GM12878 (cell line): Measurements from ENCODE around the gene LILRB2. TPM values are rescaled to one million over a fixed set of nuclear protein-coding genes. Genes with fewer than 3 reads are reported as not detected.

Experiments
- ATAC-seq: fragments of 200-7000 bp; cut with Tn5 transposase; 3 replicates; pipeline ENCODE4 v1.9.1; 2020; ENCODE audit warnings: mild to moderate bottlenecking, moderate library complexity
- BruUV-seq: library from RNA; stranded (reverse); fragments of 400-500 nt; replicated peaks from 2 replicates; lab custom pipeline; 2021; lab: Mats Ljungman, UMichigan
- CTCF ChIA-PET: fragments of 300-600 bp; sonication (Branson Sonifier 250); formaldehyde crosslinking; extraction: SDS; loops from one replicate; lab custom pipeline; 2021; ENCODE audit warnings: inconsistent platforms; lab: Yijun Ruan, JAX
- POLR2A ChIA-PET: fragments of 350-600 bp; formaldehyde crosslinking; extraction: SDS; loops from one replicate; lab custom pipeline; 2021; ENCODE audit warnings: inconsistent platforms; lab: Charles Lee
- RAD21 ChIA-PET: fragments of 300-600 bp; sonication (Branson Sonifier 250); formaldehyde crosslinking; loops from one replicate; lab custom pipeline; 2023; ENCODE audit warnings: antibody characterized with exemption; ENCODE audit not compliant: unreplicated experiment; lab: Charles Lee
- SMC1A ChIA-PET: fragments of 300-600 bp; sonication (Branson Sonifier 250); formaldehyde crosslinking; loops from one replicate; lab custom pipeline; 2023; ENCODE audit not compliant: unreplicated experiment, uncharacterized antibody; lab: Charles Lee
- DNase-seq: peaks from one replicate; pipeline ENCODE4 v3.0.0-alpha.2; 2011; ENCODE audit warnings: low read depth, low spot score
- FAIRE-seq: peaks from 3 replicates; lab custom pipeline; 2011; peaks lifted over from hg19 to GRCh38; lab: Jason Lieb, UNC
- H2AFZ ChIP-seq: 2 replicates; pipeline ENCODE4 v1.6.0; 2011; ENCODE audit warnings: low read depth, low read length, control low read depth; ENCODE audit not compliant: control insufficient read depth
- H3K27ac ChIP-seq: 2 replicates; pipeline ENCODE4 v1.5.1; 2011; ENCODE audit warnings: control low read depth; ENCODE audit not compliant: control insufficient read depth, insufficient read depth
- H3K27me3 ChIP-seq, 2 experiments: replicated peaks in 1 of 2; 2 replicates each; pipeline versions ENCODE4 v1.6.0 to v1.6.1; 2011; ENCODE audit warnings: low read length in 1 of 2; ENCODE audit not compliant: control insufficient read depth in 2 of 2, insufficient read depth in 2 of 2
- H3K36me3 ChIP-seq, 2 experiments: 2 replicates each; pipeline ENCODE4 v1.5.1; 2011; ENCODE audit warnings: low read length in 1 of 2; ENCODE audit not compliant: control insufficient read depth in 2 of 2, insufficient read depth in 2 of 2
- H3K4me1 ChIP-seq: 2 replicates; pipeline ENCODE4 v1.6.1; 2011; ENCODE audit warnings: mild to moderate bottlenecking, low read length, moderate library complexity, mixed read lengths; ENCODE audit not compliant: control insufficient read depth, insufficient read depth
- H3K4me2 ChIP-seq: 2 replicates; pipeline ENCODE4 v1.6.0; 2011; ENCODE audit warnings: control low read depth; ENCODE audit not compliant: control insufficient read depth, insufficient read depth
- H3K4me3 ChIP-seq: fragments of 200-600 bp; sonication (generic); 2 replicates; pipeline ENCODE4 v1.5.1; 2016
- H3K79me2 ChIP-seq: 2 replicates; pipeline ENCODE4 v1.6.0; 2011; ENCODE audit warnings: low read length; ENCODE audit not compliant: control insufficient read depth, insufficient read depth
- H3K9ac ChIP-seq: 2 replicates; pipeline ENCODE4 v1.8.0; 2011; ENCODE audit warnings: low read length, control low read depth, mixed read lengths; ENCODE audit not compliant: control insufficient read depth, insufficient read depth
- H3K9me3 ChIP-seq: replicated peaks from 3 replicates; pipeline ENCODE4 v1.5.1; 2011; ENCODE audit warnings: mild to moderate bottlenecking, low read length; ENCODE audit not compliant: control insufficient read depth, insufficient read depth
- H4K20me1 ChIP-seq: 2 replicates; pipeline ENCODE4 v1.6.0; 2011; ENCODE audit not compliant: control insufficient read depth, insufficient read depth
- BMI1 ChIP-seq: fragments of 450-650 bp; IDR thresholded peaks from 2 replicates; pipeline ENCODE4 v1.6.1; 2016; ENCODE audit warnings: mild to moderate bottlenecking, moderate library complexity, borderline replicate concordance
- CBX5 ChIP-seq: sonication (generic); IDR thresholded peaks from 2 replicates; pipeline ENCODE4 v1.6.1; 2016; ENCODE audit warnings: low read depth, moderate library complexity, mild to moderate bottlenecking, inconsistent platforms
- CHD4 ChIP-seq: fragments of 200-600 bp; sonication (generic); IDR thresholded peaks from 2 replicates; pipeline ENCODE4 v1.6.1; 2016; ENCODE audit warnings: mild to moderate bottlenecking
- CREM ChIP-seq: IDR thresholded peaks from 2 replicates; pipeline ENCODE4 v1.6.1; 2014; ENCODE audit warnings: antibody characterized with exemption, low read depth
- EGR1 ChIP-seq, 2 experiments: IDR thresholded peaks; 1 replicate in 1 of 2; 2 replicates in 1 of 2; pipeline ENCODE4 v1.6.1; 2011 to 2012; ENCODE audit warnings: low read depth in 2 of 2, low read length in 2 of 2, borderline replicate concordance in 1 of 2, mild to moderate bottlenecking in 1 of 2, moderate library complexity in 1 of 2
- LARP7 ChIP-seq: fragments of 450-650 bp; IDR thresholded peaks from 2 replicates; pipeline ENCODE4 v1.6.1; 2017; ENCODE audit warnings: mild to moderate bottlenecking
- MTA3 ChIP-seq: IDR thresholded peaks from 2 replicates; pipeline ENCODE4 v1.6.1; 2012; ENCODE audit warnings: low read length, inconsistent platforms, borderline replicate concordance
- NR2C1 ChIP-seq: fragments of 450-650 bp; IDR thresholded peaks from 2 replicates; pipeline ENCODE4 v1.6.1; 2017; ENCODE audit warnings: antibody characterized with exemption, mild to moderate bottlenecking, moderate library complexity
- POU2F2 ChIP-seq: IDR thresholded peaks from 3 replicates; pipeline ENCODE4 v1.6.1; 2011; ENCODE audit warnings: low read depth, mild to moderate bottlenecking, low read length, borderline replicate concordance
- SMARCA5 ChIP-seq: fragments of 450-650 bp; IDR thresholded peaks from 2 replicates; pipeline ENCODE4 v1.6.1; 2017; ENCODE audit warnings: mild to moderate bottlenecking
- SMC3 ChIP-seq: IDR thresholded peaks from 2 replicates; pipeline ENCODE4 v1.6.1; 2011; ENCODE audit warnings: low read length, improper control_type of control experiment, borderline replicate concordance
- SREBF1 ChIP-seq: IDR thresholded peaks from 2 replicates; pipeline ENCODE4 v1.6.1; 2012; ENCODE audit warnings: mild to moderate bottlenecking, low read length
- YY1 ChIP-seq: IDR thresholded peaks from 2 replicates; pipeline ENCODE4 v1.6.1; 2011; ENCODE audit warnings: low read depth, mild to moderate bottlenecking, low read length
- ZBED1 ChIP-seq: IDR thresholded peaks from 2 replicates; pipeline ENCODE4 v1.6.1; 2016; ENCODE audit warnings: borderline replicate concordance
- WGBS: methylation state at CpG from one replicate; pipeline ENCODE4 v1.1.6; 2016; ENCODE audit warnings: low lambda C conversion rate; ENCODE audit not compliant: insufficient replicate concordance, insufficient coverage; ENCODE audit errors: missing lambda C conversion rate; 5-methylcytosine and 5-hydroxymethylcytosine counted together
- in situ Hi-C: fragments of 300-500 bp; cut with MboI; formaldehyde crosslinking; loops from 9 replicates; pipeline ENCODE4 v1.14.3; 2018; ENCODE audit warnings: mixed read lengths
- intact Hi-C: fragments of 100-400 bp; cut with micrococcal nuclease; formaldehyde crosslinking; loops from one replicate; pipeline ENCODE4 v1.14.2; 2022; ENCODE audit not compliant: unreplicated experiment
- polyA plus RNA-seq, 11 experiments: library from polyadenylated mRNA; depleted of rRNA in 4 of 11; unstranded in 6 of 11; stranded (reverse) in 5 of 11; fragments of >200 nt; fragmentation: Nextera tagmentation in 4 of 11; fragmentation: Illumina TruSeq in 1 of 11; extraction: Ambion mirVana in 4 of 11; extraction: Trizol in 1 of 11; gene quantifications; 1 replicate in 1 of 11; 2 replicates in 10 of 11; pipeline versions ENCODE4 v1.2.1 to v1.2.3, GENCODE V29; 2011 to 2016; ENCODE audit warnings: inconsistent platforms in 2 of 11, missing spikeins in 2 of 11, low read depth in 1 of 11
- total RNA-seq, 4 experiments: library from RNA; depleted of rRNA in 3 of 4; stranded (reverse); fragments of >200 nt in 3 of 4; fragmentation: Illumina TruSeq in 1 of 4; extraction: Trizol in 1 of 4; gene quantifications; 2 replicates each; pipeline versions ENCODE4 v1.2.1 to v1.2.3, GENCODE V29; 2013 to 2021
- TF ChIP-seq, protein P1 (sequence below): fragments of 450-650 bp; IDR thresholded peaks from 2 replicates; pipeline ENCODE4 v1.6.1; 2017; ENCODE audit warnings: borderline replicate concordance
- TF ChIP-seq, protein P2 (sequence below): fragments of 450-650 bp; IDR thresholded peaks from 2 replicates; pipeline ENCODE4 v1.6.1; 2017; ENCODE audit warnings: mild to moderate bottlenecking
- TF ChIP-seq, protein P3 (sequence below): fragments of 150-350 bp; IDR thresholded peaks from 2 replicates; pipeline ENCODE4 v1.6.1; 2014; ENCODE audit warnings: mild to moderate bottlenecking, low read depth, low read length
- TF ChIP-seq, protein P4 (sequence below): IDR thresholded peaks from 2 replicates; pipeline ENCODE4 v1.6.1; 2011; ENCODE audit warnings: borderline replicate concordance, low read depth, mild to moderate bottlenecking, moderate library complexity, mixed read lengths, low read length; ENCODE audit not compliant: insufficient read depth; ENCODE audit errors: extremely low read length

The LILRB2 gene
- total and polyA plus RNA-seq, 10 of the 15 experiments (the other 5 are each of a cell fraction or from before 2014, with no cell fraction given) = 0.08 to 0.18 (median 0.15) TPM; not detected in 4

DNA sequence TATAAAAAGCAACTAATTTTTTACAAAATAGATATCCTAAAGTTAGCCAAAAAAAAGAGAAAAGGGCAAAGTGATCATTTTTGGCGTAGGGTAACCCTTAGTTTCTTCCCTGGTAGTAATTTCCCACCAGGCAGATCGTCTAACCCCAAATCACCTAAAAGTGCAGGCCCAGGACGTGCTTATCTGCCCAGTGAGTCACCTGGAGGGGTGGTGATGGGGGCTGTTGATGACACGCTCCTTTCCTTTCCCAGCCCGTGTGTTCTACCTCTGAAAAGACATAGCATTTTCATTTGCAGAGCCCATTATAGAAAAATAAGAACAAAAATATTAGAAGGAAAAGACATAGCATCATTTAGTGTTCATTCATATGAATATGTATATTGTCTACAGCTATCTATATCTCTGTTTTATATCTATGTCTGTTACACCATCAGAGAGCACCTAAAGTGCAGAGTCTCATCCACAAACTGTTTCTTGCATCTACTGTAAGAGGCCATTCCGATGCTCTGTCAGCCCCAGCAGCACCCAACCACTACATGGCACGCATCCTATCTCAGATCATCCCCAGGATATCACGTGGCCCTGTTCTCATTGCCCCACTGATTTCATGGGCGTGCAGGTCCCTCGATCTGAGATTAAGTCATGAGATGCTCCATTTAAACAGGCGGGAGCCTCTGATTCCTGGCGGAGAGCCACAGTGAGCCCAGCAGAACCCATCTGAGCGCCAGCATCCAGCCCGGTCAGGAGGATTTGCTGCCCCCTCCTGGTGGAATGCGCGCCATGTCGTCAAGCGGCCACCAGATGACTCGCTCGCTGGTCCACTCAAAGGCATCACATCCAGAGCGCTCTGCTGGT is 49.6 kb downstream of the LILRB2 start:
- RAD21 ChIA-PET = interaction anchor here (0.7 to 1.0 kb wide), 2 partner anchors 42 kb away, joined by 3 read pairs; partner anchors contain the start of gene MBOAT7
- H4K20me1 ChIP-seq = 0 out of 2 replicates have a peak, but pooled peaks cover 4% of the 10 kb centered on the region
- H3K4me2 ChIP-seq = no peak overlapping the region
- no peaks in the 10 kb centered on the region for H3K4me1 ChIP-seq
- SMC1A ChIA-PET = no interaction called here
- in situ Hi-C loops (loop anchor here (10.0 kb wide), 2 partner anchors 437 to 1037 kb away; partner anchors contain the start of gene ZNF665), intact Hi-C loops (loop anchor here (1.0 to 2.0 kb wide), 2 partner anchors 63 to 159 kb away; no protein-coding TSS in a partner anchor)
- no peaks in the 10 kb centered on the region for H3K79me2 ChIP-seq
- POLR2A ChIA-PET = no interaction called here
- H2AFZ ChIP-seq = no peak overlapping the region
- no peak overlapping the region for H3K27ac ChIP-seq
- 16% methylated on average over 21 of the region's 21 CpGs for WGBS
- H3K4me3 ChIP-seq = no peak overlapping the region
- H3K9ac ChIP-seq = no peak overlapping the region
- DNase-seq (no peak), FAIRE-seq (peak; percentile 98), ATAC-seq (peak; percentile 100)
- no peaks in the 10 kb centered on the region for H3K36me3 ChIP-seq
- no peaks in the 10 kb centered on the region for H3K27me3 ChIP-seq
- CTCF ChIA-PET = interaction anchor here (0.6 to 2.4 kb wide), 9 partner anchors 8 to 71 kb away, joined by 3 to 17 read pairs (median 4); partner anchors contain the start of genes LENG1, LILRB3 and MBOAT7
- no peaks in the 10 kb centered on the region; the same call in 2 of the 3 replicates for H3K9me3 ChIP-seq
- BruUV-seq = no TSS peak
- TF ChIP-seq CHD4 = no peak
- TF ChIP-seq EGR1 (IDR thresholded peaks at IDR 0.05; ENCODE audit: borderline replicate concordance in 1 of 2, low read depth in 2 of 2, low read length in 2 of 2) = peak in 1 of 2 experiments; percentile 1; a peak in 1 of 3 replicates
- TF ChIP-seq, protein P1, sequence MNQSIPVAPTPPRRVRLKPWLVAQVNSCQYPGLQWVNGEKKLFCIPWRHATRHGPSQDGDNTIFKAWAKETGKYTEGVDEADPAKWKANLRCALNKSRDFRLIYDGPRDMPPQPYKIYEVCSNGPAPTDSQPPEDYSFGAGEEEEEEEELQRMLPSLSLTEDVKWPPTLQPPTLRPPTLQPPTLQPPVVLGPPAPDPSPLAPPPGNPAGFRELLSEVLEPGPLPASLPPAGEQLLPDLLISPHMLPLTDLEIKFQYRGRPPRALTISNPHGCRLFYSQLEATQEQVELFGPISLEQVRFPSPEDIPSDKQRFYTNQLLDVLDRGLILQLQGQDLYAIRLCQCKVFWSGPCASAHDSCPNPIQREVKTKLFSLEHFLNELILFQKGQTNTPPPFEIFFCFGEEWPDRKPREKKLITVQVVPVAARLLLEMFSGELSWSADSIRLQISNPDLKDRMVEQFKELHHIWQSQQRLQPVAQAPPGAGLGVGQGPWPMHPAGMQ = no peak
- TF ChIP-seq MTA3 = no peak
- peak; percentile 50; the same call in 1 of the 3 replicates for TF ChIP-seq POU2F2
- peak; percentile 94 for TF ChIP-seq SMC3
- no peak for TF ChIP-seq NR2C1
- TF ChIP-seq CBX5 = no peak
- TF ChIP-seq, protein P2, sequence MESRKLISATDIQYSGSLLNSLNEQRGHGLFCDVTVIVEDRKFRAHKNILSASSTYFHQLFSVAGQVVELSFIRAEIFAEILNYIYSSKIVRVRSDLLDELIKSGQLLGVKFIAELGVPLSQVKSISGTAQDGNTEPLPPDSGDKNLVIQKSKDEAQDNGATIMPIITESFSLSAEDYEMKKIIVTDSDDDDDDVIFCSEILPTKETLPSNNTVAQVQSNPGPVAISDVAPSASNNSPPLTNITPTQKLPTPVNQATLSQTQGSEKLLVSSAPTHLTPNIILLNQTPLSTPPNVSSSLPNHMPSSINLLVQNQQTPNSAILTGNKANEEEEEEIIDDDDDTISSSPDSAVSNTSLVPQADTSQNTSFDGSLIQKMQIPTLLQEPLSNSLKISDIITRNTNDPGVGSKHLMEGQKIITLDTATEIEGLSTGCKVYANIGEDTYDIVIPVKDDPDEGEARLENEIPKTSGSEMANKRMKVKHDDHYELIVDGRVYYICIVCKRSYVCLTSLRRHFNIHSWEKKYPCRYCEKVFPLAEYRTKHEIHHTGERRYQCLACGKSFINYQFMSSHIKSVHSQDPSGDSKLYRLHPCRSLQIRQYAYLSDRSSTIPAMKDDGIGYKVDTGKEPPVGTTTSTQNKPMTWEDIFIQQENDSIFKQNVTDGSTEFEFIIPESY = peak; percentile 78; the same call in 1 of the 2 replicates
- TF ChIP-seq YY1 = peak; percentile 78
- TF ChIP-seq, protein P3, sequence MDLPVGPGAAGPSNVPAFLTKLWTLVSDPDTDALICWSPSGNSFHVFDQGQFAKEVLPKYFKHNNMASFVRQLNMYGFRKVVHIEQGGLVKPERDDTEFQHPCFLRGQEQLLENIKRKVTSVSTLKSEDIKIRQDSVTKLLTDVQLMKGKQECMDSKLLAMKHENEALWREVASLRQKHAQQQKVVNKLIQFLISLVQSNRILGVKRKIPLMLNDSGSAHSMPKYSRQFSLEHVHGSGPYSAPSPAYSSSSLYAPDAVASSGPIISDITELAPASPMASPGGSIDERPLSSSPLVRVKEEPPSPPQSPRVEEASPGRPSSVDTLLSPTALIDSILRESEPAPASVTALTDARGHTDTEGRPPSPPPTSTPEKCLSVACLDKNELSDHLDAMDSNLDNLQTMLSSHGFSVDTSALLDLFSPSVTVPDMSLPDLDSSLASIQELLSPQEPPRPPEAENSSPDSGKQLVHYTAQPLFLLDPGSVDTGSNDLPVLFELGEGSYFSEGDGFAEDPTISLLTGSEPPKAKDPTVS = no peak
- TF ChIP-seq SREBF1 = no peak
- TF ChIP-seq BMI1 = no peak
- no peak for TF ChIP-seq LARP7
- peak; percentile 78; the same call in 1 of the 2 replicates for TF ChIP-seq SMARCA5
- peak; percentile 57; the same call in 1 of the 2 replicates for TF ChIP-seq CREM
- no peak for TF ChIP-seq ZBED1
- TF ChIP-seq, protein P4, sequence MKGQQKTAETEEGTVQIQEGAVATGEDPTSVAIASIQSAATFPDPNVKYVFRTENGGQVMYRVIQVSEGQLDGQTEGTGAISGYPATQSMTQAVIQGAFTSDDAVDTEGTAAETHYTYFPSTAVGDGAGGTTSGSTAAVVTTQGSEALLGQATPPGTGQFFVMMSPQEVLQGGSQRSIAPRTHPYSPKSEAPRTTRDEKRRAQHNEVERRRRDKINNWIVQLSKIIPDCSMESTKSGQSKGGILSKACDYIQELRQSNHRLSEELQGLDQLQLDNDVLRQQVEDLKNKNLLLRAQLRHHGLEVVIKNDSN = peak; percentile 24
